BJ (cell line): Measurements from ENCODE around the gene NPC1L1. TPM values are rescaled to one million over a fixed set of nuclear protein-coding genes. Genes with fewer than 3 reads are reported as not detected.

Experiments used
- CTCF ChIA-PET: fragments of 350-600 bp; formaldehyde crosslinking; extraction: SDS; loops from one replicate; lab custom pipeline; 2021; ENCODE audit warnings: antibody characterized with exemption, inconsistent platforms; lab: Yijun Ruan, JAX
- POLR2A ChIA-PET: fragments of 300-600 bp; sonication (Branson Sonifier 250); formaldehyde crosslinking; extraction: SDS; loops from one replicate; lab custom pipeline; 2021; ENCODE audit warnings: antibody characterized with exemption; lab: Charles Lee
- DNase-seq: peaks from one replicate; pipeline ENCODE4 v3.0.0-alpha.2; 2011; ENCODE audit warnings: low read depth
- H3K27me3 ChIP-seq: 2 replicates; pipeline ENCODE4 v1.6.0; 2011; ENCODE audit warnings: low read length; ENCODE audit not compliant: control insufficient read depth, insufficient read depth
- H3K36me3 ChIP-seq: 2 replicates; pipeline ENCODE4 v1.5.1; 2011; ENCODE audit warnings: low read length; ENCODE audit not compliant: control insufficient read depth, insufficient read depth
- H3K4me3 ChIP-seq: 2 replicates; pipeline ENCODE4 v1.5.1; 2011; ENCODE audit warnings: low read depth, mild to moderate bottlenecking, control low read depth, low read length
- polyA plus RNA-seq: library from polyadenylated mRNA; depleted of rRNA; stranded (reverse); fragments of >200 nt; gene quantifications from 2 replicates; pipeline ENCODE4 v1.2.3, GENCODE V29; 2011
- TF ChIP-seq, protein P1 (sequence below): IDR thresholded peaks from 2 replicates; pipeline ENCODE4 v1.5.1; 2011; ENCODE audit warnings: low read depth, mild to moderate bottlenecking, control low read depth, inconsistent platforms, low read length, moderate library complexity; ENCODE audit not compliant: insufficient read depth

NPC1L1 gene
- polyA plus RNA-seq, 1 experiment, result not detected

DNA sequence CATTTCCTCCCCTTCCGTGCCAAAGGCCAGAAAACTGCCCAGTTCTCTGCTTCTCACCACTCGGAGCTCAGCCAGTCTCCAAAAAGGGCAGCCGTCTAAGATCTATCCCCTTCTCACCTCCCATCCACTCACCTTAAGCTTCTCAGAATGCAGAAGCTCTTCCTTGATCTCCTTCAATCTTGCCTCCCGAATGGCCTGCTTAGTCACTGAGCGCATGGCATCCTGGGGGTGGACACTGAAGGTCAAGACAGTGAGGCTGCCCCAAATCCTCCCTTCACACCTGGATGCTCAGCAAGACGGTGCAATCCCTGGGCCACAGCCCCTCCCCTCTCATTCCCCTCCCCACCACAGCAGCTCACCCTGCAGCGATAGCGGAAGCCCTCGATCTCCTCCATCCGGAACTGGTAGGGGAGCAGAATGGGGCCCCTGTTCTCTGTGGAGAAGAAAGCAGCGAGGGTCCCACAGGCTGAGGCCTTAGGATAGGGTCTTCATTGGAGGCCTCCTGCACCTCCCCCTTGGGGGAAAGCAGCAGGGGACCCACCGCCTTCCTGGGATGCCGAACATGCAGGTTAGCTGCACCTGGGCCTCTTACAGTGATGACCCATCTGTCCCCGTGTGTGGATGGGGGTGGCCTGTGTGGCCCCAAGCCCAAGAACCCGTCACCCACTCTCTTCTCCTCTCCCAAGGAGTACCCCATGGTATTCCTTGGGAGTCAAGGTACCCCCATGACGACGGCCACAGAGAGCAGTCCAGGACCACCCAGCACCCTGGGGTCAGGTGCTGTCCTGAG is 27.8 kb upstream of the NPC1L1 start:
- DNase-seq, result no peak
- TF ChIP-seq, protein P1, sequence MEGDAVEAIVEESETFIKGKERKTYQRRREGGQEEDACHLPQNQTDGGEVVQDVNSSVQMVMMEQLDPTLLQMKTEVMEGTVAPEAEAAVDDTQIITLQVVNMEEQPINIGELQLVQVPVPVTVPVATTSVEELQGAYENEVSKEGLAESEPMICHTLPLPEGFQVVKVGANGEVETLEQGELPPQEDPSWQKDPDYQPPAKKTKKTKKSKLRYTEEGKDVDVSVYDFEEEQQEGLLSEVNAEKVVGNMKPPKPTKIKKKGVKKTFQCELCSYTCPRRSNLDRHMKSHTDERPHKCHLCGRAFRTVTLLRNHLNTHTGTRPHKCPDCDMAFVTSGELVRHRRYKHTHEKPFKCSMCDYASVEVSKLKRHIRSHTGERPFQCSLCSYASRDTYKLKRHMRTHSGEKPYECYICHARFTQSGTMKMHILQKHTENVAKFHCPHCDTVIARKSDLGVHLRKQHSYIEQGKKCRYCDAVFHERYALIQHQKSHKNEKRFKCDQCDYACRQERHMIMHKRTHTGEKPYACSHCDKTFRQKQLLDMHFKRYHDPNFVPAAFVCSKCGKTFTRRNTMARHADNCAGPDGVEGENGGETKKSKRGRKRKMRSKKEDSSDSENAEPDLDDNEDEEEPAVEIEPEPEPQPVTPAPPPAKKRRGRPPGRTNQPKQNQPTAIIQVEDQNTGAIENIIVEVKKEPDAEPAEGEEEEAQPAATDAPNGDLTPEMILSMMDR, result no peak
- Histone ChIP-seq H3K4me3 (no peak overlapping the region), H3K27me3 (no peaks in the 10 kb centered on the region), H3K36me3 (peaks cover 51% of the 10 kb centered on the region)
- CTCF ChIA-PET, result interaction anchor here (0.9 to 1.6 kb wide), 2 partner anchors 220 to 309 kb away, joined by 3 to 4 read pairs; no protein-coding TSS in a partner anchor
- POLR2A ChIA-PET, result no interaction called here

DNA sequence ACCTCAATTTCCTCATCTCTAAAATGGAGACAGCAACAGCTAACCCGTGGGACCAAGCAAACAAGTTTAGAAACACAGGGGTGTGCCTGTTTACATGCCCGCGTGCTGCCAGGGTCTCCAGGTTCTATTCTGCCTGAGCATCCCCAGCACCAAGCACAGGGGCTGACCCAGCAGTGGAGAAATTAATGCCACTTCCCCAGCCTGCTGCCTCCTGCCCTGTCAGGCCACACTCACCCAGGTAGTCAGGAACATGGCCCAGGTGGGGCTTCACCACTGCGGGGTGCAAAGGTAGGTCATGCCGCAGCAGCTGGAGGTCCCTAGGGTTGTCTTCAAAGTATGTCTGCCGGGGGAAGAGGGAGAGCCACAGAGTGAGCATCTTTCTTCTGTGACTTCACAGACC is 26.8 kb upstream of the NPC1L1 start:
- Histone ChIP-seq H3K36me3 (peaks cover 51% of the 10 kb centered on the region), H3K4me3 (no peak overlapping the region), H3K27me3 (no peaks in the 10 kb centered on the region)
- ChIA-PET POLR2A (no interaction called here), CTCF (interaction anchor here (0.5 to 1.6 kb wide), 3 partner anchors 205 to 327 kb away, joined by 3 to 4 read pairs (median 4); no protein-coding TSS in a partner anchor)
- TF ChIP-seq, protein P1, result no peak
- no peak for DNase-seq

DNA sequence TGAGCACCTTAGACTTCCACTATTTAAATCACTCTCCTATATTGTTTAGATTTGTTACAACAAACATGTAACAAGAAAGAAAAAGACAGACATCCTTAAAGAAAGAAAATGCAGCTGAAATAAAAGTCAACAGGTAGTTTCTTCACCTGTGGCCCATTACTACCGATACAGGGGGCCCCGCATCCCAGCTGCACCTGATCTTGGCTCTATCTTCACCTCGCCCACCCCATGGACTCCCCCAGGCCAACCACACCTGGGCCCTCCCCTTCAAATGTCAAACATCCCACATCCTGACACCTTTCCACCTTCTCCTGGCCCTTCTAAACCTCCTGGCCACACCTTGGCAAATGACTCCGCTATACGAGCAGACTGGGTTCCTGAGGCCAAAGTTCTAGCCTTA is 25.6 kb upstream of the NPC1L1 start:
- CTCF ChIA-PET, result interaction anchor here (0.6 to 7.4 kb wide), 8 partner anchors 12 to 371 kb away, joined by 3 to 62 read pairs (median 12); partner anchors contain the start of gene TMED4
- POLR2A ChIA-PET, result no interaction called here
- no peak for DNase-seq

DNA sequence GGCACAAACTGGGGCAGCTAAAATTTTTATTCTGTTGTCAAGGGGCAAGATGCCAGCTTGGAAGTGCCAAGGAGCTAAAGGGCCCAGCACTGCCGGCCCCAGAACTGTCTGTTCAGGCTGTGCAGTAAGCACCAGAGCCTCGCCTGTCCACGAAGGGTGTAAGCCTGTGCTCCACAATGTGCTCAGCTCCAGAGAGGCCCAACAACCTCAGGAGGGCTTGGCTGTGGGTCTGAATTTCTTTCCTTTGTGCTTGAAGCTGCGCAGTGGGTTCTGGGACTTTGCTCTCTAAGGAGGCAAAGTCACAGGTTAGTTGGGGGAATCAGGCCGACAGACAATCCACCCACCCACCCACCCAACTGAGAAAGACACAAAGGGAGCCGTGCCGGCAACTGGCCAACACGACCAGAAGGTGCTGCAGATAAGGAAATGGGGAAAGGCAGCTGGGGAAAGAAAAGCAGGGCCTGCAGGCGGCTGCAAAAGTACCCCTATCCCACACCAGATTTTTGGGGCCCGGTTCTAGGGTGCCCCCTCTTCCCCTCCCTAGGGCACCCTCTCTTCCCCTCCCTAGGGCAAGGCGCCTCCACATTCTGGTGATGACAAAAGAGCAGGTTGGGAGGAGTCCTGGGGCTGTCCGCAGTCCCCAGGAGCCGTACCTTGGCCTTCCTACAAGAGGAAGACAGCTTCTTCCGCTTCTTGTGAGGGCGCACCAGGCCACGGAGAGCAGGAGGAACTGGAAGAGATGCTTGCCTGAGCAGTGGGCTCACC is 24.8 kb upstream of the NPC1L1 start:
- peaks cover 42% of the 10 kb centered on the region for H3K36me3 ChIP-seq
- POLR2A ChIA-PET, result no interaction called here

More for the DNA sequence above, 25.6 kb upstream of the NPC1L1 start:
- TF ChIP-seq, protein P1, result no peak
- Histone ChIP-seq H3K4me3 (no peak overlapping the region), H3K36me3 (peaks cover 47% of the 10 kb centered on the region), H3K27me3 (no peaks in the 10 kb centered on the region)

More for the DNA sequence above, 24.8 kb upstream of the NPC1L1 start:
- Histone ChIP-seq H3K4me3 (no peak overlapping the region), H3K27me3 (no peaks in the 10 kb centered on the region)
- CTCF ChIA-PET, result interaction anchor here (0.6 to 7.4 kb wide), 30 partner anchors 8 to 370 kb away, joined by 3 to 62 read pairs (median 4); partner anchors contain the start of genes DDX56, NUDCD3 and TMED4
- DNase-seq, result no peak
- TF ChIP-seq, protein P1, result no peak
